H9 (cell line): ENCODE results near the gene AIG1. TPM values are rescaled to one million over a fixed set of nuclear protein-coding genes. Genes with fewer than 3 reads are reported as not detected.

ENCODE experiments used
- DNase-seq: peaks from one replicate; pipeline ENCODE4 v3.0.0-alpha.2; 2017
- H2AFZ ChIP-seq: one replicate; pipeline ENCODE4 v1.6.1; 2013; ENCODE audit warnings: mild to moderate bottlenecking, low read length, control low read depth, moderate library complexity
- H2AK5ac ChIP-seq: 2 replicates; pipeline ENCODE4 v1.6.1; 2013; ENCODE audit warnings: low read length, control low read depth, mixed read lengths; ENCODE audit not compliant: insufficient read length
- H2BK120ac ChIP-seq: one replicate; pipeline ENCODE4 v1.6.1; 2013; ENCODE audit warnings: low read depth, mild to moderate bottlenecking, low read length, control low read depth, inconsistent platforms; ENCODE audit not compliant: poor library complexity, severe bottlenecking
- H2BK12ac ChIP-seq: 2 replicates; pipeline ENCODE4 v1.6.1; 2013; ENCODE audit warnings: low read length, control low read depth, mixed read lengths, low read depth; ENCODE audit not compliant: insufficient read length
- H2BK15ac ChIP-seq: 2 replicates; pipeline ENCODE4 v1.6.1; 2013; ENCODE audit warnings: low read depth, low read length, control low read depth
- H2BK20ac ChIP-seq: one replicate; pipeline ENCODE4 v1.6.1; 2013; ENCODE audit warnings: low read depth, mild to moderate bottlenecking, low read length, control low read depth, inconsistent platforms; ENCODE audit not compliant: poor library complexity, severe bottlenecking
- H2BK5ac ChIP-seq: 2 replicates; pipeline ENCODE4 v1.6.1; 2013; ENCODE audit warnings: low read length, control low read depth, mixed read lengths; ENCODE audit not compliant: insufficient read length
- H3K14ac ChIP-seq: 2 replicates; pipeline ENCODE4 v1.6.1; 2013; ENCODE audit warnings: low read length, control low read depth; ENCODE audit not compliant: insufficient read depth
- H3K18ac ChIP-seq: 2 replicates; pipeline ENCODE4 v1.6.1; 2013; ENCODE audit warnings: low read depth, mild to moderate bottlenecking, mixed read lengths, low read length, control low read depth; ENCODE audit not compliant: insufficient read length
- H3K23ac ChIP-seq: 2 replicates; pipeline ENCODE4 v1.6.1; 2013; ENCODE audit warnings: low read length, control low read depth, mixed read lengths, low read depth; ENCODE audit not compliant: insufficient read length
- H3K23me2 ChIP-seq: 2 replicates; pipeline ENCODE4 v1.6.1; 2013; ENCODE audit warnings: low read depth, mild to moderate bottlenecking, mixed read lengths, low read length, control low read depth; ENCODE audit not compliant: insufficient read length, poor library complexity, severe bottlenecking
- H3K27ac ChIP-seq: 2 replicates; pipeline ENCODE4 v1.5.1; 2013; ENCODE audit warnings: low read length, control low read depth, mixed read lengths, low read depth; ENCODE audit not compliant: insufficient read length
- H3K27me3 ChIP-seq: 2 replicates; pipeline ENCODE4 v1.6.1; 2013; ENCODE audit warnings: low read length, control low read depth, inconsistent platforms; ENCODE audit not compliant: insufficient read depth
- H3K4ac ChIP-seq: 2 replicates; pipeline ENCODE4 v1.6.1; 2013; ENCODE audit warnings: low read depth, mild to moderate bottlenecking, control low read depth, inconsistent platforms, low read length, moderate library complexity
- H3K4me1 ChIP-seq: 2 replicates; pipeline ENCODE4 v1.6.1; 2013; ENCODE audit warnings: low read length, control low read depth, inconsistent platforms; ENCODE audit not compliant: insufficient read depth
- H3K4me2 ChIP-seq: 2 replicates; pipeline ENCODE4 v1.6.1; 2013; ENCODE audit warnings: low read length, control low read depth, mixed read lengths; ENCODE audit not compliant: insufficient read length, insufficient read depth
- H3K56ac ChIP-seq: 2 replicates; pipeline ENCODE4 v1.6.1; 2013; ENCODE audit warnings: low read depth, mild to moderate bottlenecking, mixed read lengths, low read length, control low read depth; ENCODE audit not compliant: insufficient read length
- H3K79me1 ChIP-seq: 2 replicates; pipeline ENCODE4 v1.6.1; 2013; ENCODE audit warnings: low read depth, mild to moderate bottlenecking, moderate library complexity, low read length, control low read depth, inconsistent platforms; ENCODE audit not compliant: insufficient read depth, poor library complexity, severe bottlenecking
- H3K79me2 ChIP-seq: 2 replicates; pipeline ENCODE4 v1.6.1; 2013; ENCODE audit warnings: low read length, control low read depth, inconsistent platforms; ENCODE audit not compliant: insufficient read depth
- H3K9ac ChIP-seq: 2 replicates; pipeline ENCODE4 v1.6.1; 2013; ENCODE audit warnings: low read length, control low read depth, mixed read lengths; ENCODE audit not compliant: insufficient read length; ENCODE audit errors: extremely low read depth
- H3K9me3 ChIP-seq: one replicate; pipeline ENCODE4 v1.6.1; 2013; ENCODE audit warnings: low read depth, low read length, inconsistent platforms; ENCODE audit not compliant: control insufficient read depth
- H3T11ph ChIP-seq: one replicate; pipeline ENCODE4 v1.6.1; 2013; ENCODE audit warnings: mild to moderate bottlenecking, low read length, control low read depth, inconsistent platforms
- H4K20me1 ChIP-seq: one replicate; pipeline ENCODE4 v1.6.1; 2013; ENCODE audit not compliant: control insufficient read depth, insufficient read length, insufficient read depth
- H4K5ac ChIP-seq: 2 replicates; pipeline ENCODE4 v1.6.1; 2013; ENCODE audit warnings: low read depth, mild to moderate bottlenecking, mixed read lengths, low read length, control low read depth; ENCODE audit not compliant: insufficient read length
- H4K8ac ChIP-seq: replicated peaks from 2 replicates; pipeline ENCODE4 v1.6.1; 2013; ENCODE audit warnings: low read length, control low read depth, mixed read lengths, low read depth; ENCODE audit not compliant: insufficient read length
- H4K91ac ChIP-seq: 2 replicates; pipeline ENCODE4 v1.6.1; 2013; ENCODE audit warnings: low read depth, mild to moderate bottlenecking, moderate library complexity, mixed read lengths, low read length, control low read depth; ENCODE audit not compliant: insufficient read length
- H3K27ac Mint-ChIP-seq, 3 experiments: 2 replicates in 2 of 3; 3 replicates in 1 of 3; pipeline ENCODE4 v1.8.0; 2020 to 2021; ENCODE audit warnings: mixed read lengths in 3 of 3, mild to moderate bottlenecking in 1 of 3, moderate library complexity in 1 of 3
- H3K27me3 Mint-ChIP-seq: 2 replicates; pipeline ENCODE4 v1.8.0; 2021; ENCODE audit warnings: low read depth, mild to moderate bottlenecking, moderate library complexity, mixed read lengths
- H3K36me3 Mint-ChIP-seq, 3 experiments: 2 replicates in 2 of 3; 3 replicates in 1 of 3; pipeline ENCODE4 v1.8.0; 2020 to 2021; ENCODE audit warnings: low read depth in 3 of 3, mixed read lengths in 3 of 3; ENCODE audit not compliant: insufficient read depth in 1 of 3
- H3K4me1 Mint-ChIP-seq, 2 experiments: 2 replicates each; pipeline ENCODE4 v1.8.0; 2020; ENCODE audit warnings: mixed read lengths in 2 of 2
- H3K4me3 Mint-ChIP-seq, 2 experiments: 2 replicates in 1 of 2; 3 replicates in 1 of 2; pipeline ENCODE4 v1.8.0; 2020 to 2021; ENCODE audit warnings: mild to moderate bottlenecking in 2 of 2, mixed read lengths in 2 of 2, moderate library complexity in 1 of 2
- H3K9me3 Mint-ChIP-seq, 2 experiments: 2 replicates in 1 of 2; 3 replicates in 1 of 2; pipeline ENCODE4 v1.8.0; 2020; ENCODE audit warnings: mild to moderate bottlenecking in 2 of 2, mixed read lengths in 2 of 2, moderate library complexity in 1 of 2
- WGBS: extraction: QIAGEN DNeasy Blood & Tissue Kit; methylation state at CpG from one replicate; pipeline ENCODE4 v1.1.7; 2013; ENCODE audit warnings: missing lambda C conversion rate, low lambda C conversion rate, mixed read lengths; ENCODE audit not compliant: insufficient read length; ENCODE audit errors: extremely low coverage; 5-methylcytosine and 5-hydroxymethylcytosine counted together
- total RNA-seq: library from RNA; stranded (reverse); gene quantifications from 2 replicates; pipeline ENCODE4 v1.2.1, GENCODE V29; 2021
- TF ChIP-seq, protein P1 (sequence below): fragments of 200-600 bp; sonication (generic); conservative IDR thresholded peaks from 3 replicates; pipeline ENCODE4 v1.8.0; 2021; ENCODE audit warnings: antibody characterized with exemption, mild to moderate bottlenecking

AIG1 gene
- total RNA-seq, 1 experiment from 2014 or later: 44.6 TPM

DNA sequence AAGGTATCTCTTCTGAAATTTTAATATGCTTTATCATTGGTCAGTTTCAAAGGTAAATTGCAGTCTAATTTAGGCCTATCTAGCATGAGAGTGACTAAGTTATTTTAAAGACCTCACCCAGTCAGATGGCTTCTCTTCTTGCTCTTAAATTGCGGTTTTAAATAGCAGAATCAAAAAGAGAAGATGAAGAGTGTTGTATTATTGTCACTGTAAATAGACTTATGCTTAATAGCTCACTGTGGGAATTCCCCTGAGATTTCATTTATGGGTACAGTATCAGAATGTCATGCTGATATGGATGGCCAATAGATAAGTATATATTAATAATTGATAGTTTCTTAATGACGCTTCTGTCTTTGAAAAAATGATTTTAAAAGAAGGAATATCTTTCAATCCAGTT is 35.7 kb downstream of the AIG1 start:
- no CpG with 5 or more reads among the region's 2 CpGs for WGBS
- no peaks in the 10 kb centered on the region for H3K27me3 Mint-ChIP-seq

More for the DNA sequence above, 35.7 kb downstream of the AIG1 start:
- Mint-ChIP-seq H3K27ac (no peak overlapping the region), H3K4me3 (no peak overlapping the region), H3K36me3 (no peaks in the 10 kb centered on the region), H3K4me1 (peaks cover 3 to 4% of the 10 kb centered on the region in 2 experiments; a peak in 1 of 4 replicates), H3K9me3 (no peaks in the 10 kb centered on the region)
- H3K23ac ChIP-seq: no peak overlapping the region
- no peak overlapping the region for H3K14ac ChIP-seq
- H2AK5ac ChIP-seq: no peak overlapping the region
- no peak overlapping the region for H4K8ac ChIP-seq
- no peak overlapping the region for H2BK20ac ChIP-seq
- no peak overlapping the region for H3K56ac ChIP-seq
- H3K27ac ChIP-seq: no peak overlapping the region
- H2BK15ac ChIP-seq: no peak overlapping the region
- no peaks in the 10 kb centered on the region for H3K79me2 ChIP-seq
- no peaks in the 10 kb centered on the region for H3K27me3 ChIP-seq
- TF ChIP-seq, protein P1, sequence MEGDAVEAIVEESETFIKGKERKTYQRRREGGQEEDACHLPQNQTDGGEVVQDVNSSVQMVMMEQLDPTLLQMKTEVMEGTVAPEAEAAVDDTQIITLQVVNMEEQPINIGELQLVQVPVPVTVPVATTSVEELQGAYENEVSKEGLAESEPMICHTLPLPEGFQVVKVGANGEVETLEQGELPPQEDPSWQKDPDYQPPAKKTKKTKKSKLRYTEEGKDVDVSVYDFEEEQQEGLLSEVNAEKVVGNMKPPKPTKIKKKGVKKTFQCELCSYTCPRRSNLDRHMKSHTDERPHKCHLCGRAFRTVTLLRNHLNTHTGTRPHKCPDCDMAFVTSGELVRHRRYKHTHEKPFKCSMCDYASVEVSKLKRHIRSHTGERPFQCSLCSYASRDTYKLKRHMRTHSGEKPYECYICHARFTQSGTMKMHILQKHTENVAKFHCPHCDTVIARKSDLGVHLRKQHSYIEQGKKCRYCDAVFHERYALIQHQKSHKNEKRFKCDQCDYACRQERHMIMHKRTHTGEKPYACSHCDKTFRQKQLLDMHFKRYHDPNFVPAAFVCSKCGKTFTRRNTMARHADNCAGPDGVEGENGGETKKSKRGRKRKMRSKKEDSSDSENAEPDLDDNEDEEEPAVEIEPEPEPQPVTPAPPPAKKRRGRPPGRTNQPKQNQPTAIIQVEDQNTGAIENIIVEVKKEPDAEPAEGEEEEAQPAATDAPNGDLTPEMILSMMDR: no peak
- no peak overlapping the region for H2BK120ac ChIP-seq
- no peak for DNase-seq
- no peak overlapping the region for H3T11ph ChIP-seq
- H3K18ac ChIP-seq: no peak overlapping the region
- no peak overlapping the region for H2AFZ ChIP-seq
- no peaks in the 10 kb centered on the region for H3K4me1 ChIP-seq
- H3K9ac ChIP-seq: no peak overlapping the region
- no peak overlapping the region for H2BK5ac ChIP-seq
- no peaks in the 10 kb centered on the region for H3K23me2 ChIP-seq
- no peak overlapping the region for H4K91ac ChIP-seq
- H4K5ac ChIP-seq: no peak overlapping the region
- H3K79me1 ChIP-seq: no peaks in the 10 kb centered on the region
- no peak overlapping the region for H3K4me2 ChIP-seq
- no peaks in the 10 kb centered on the region for H3K9me3 ChIP-seq
- no peaks in the 10 kb centered on the region for H4K20me1 ChIP-seq
- H3K4ac ChIP-seq: no peak overlapping the region
- no peak overlapping the region for H2BK12ac ChIP-seq
